Frontal cortex (tissue), 1 donor: ENCODE data around the gene GPC6. TPM values are rescaled to one million over a fixed set of nuclear protein-coding genes. Genes with fewer than 3 reads are reported as not detected.

Experiments used
- small RNA-seq: library from RNA; depleted of rRNA; stranded (forward); fragments of <200 nt; gene quantifications from one replicate; pipeline ENCODE3, GENCODE V24; 2014
- total RNA-seq: library from RNA; depleted of rRNA; stranded (reverse); fragments of >200 nt; gene quantifications from one replicate; pipeline ENCODE4 v1.2.3, GENCODE V29; 2014

GPC6 gene
- total RNA-seq, 1 donor from 2014 or later, result 9.0 TPM

Small RNA genes within 50 kb of the gene (small RNA-seq; reads per million reads assigned to genes)
- gene RNA5SP35, result not detected
